Motor neuron (in vitro differentiated cells): ENCODE results near the gene USP27X. TPM values are rescaled to one million over a fixed set of nuclear protein-coding genes. Genes with fewer than 3 reads are reported as not detected.

ENCODE experiments used
- ATAC-seq, 8 experiments: fragments of 200-7000 bp; cut with Tn5 transposase; replicated peaks in 6 of 8; 2 replicates each; pipeline ENCODE4 v1.8.0; 2021; ENCODE audit warnings: mild to moderate bottlenecking in 8 of 8, moderate library complexity in 8 of 8
- H3K27ac ChIP-seq, 2 donors: fragments of 250-450 bp; sonication (Bioruptor Pico); 2 replicates each; pipeline ENCODE4 v1.9.0; 2021; ENCODE audit warnings: antibody characterized with exemption in 2 of 2, mild to moderate bottlenecking in 2 of 2, moderate library complexity in 1 of 2
- H3K4me1 ChIP-seq, 2 donors: fragments of 250-450 bp; sonication (Bioruptor Pico); replicated peaks in 1 of 2; 2 replicates each; pipeline ENCODE4 v1.6.1; 2021; ENCODE audit warnings: antibody characterized with exemption in 2 of 2, mild to moderate bottlenecking in 2 of 2, moderate library complexity in 1 of 2
- H3K4me3 ChIP-seq, 5 donors: fragments of 250-450 bp; sonication (Bioruptor Pico); 2 replicates each; pipeline ENCODE4 v1.9.0; 2021; ENCODE audit warnings: antibody characterized with exemption in 5 of 5, mild to moderate bottlenecking in 5 of 5, moderate library complexity in 4 of 5
- WGBS, 10 experiments: fragments of 450-650 bp; shearing (Covaris generic); methylation state at CpG; one replicate each; pipeline ENCODE4 v1.0.0; 2022; 5-methylcytosine and 5-hydroxymethylcytosine counted together
- in situ Hi-C, 9 experiments: fragments of 400-800 bp; cut with MboI; loops; one replicate each; pipeline ENCODE4 v1.15.0; 2021; ENCODE audit warnings: low sequenced_read_pairs in 9 of 9, low pct_unique_long_range_greater_than_20kb in 2 of 9; ENCODE audit not compliant: unreplicated experiment in 9 of 9
- total RNA-seq, 8 experiments: library from RNA; unstranded; fragments of 300-600 nt; gene quantifications; 2 replicates each; pipeline versions ENCODE4 v1.2.3 to v1.2.4, GENCODE V29; 2022

Gene USP27X
- total RNA-seq, 8 experiments from 2014 or later, result 1.2 to 8.0 (median 7.0) TPM

DNA sequence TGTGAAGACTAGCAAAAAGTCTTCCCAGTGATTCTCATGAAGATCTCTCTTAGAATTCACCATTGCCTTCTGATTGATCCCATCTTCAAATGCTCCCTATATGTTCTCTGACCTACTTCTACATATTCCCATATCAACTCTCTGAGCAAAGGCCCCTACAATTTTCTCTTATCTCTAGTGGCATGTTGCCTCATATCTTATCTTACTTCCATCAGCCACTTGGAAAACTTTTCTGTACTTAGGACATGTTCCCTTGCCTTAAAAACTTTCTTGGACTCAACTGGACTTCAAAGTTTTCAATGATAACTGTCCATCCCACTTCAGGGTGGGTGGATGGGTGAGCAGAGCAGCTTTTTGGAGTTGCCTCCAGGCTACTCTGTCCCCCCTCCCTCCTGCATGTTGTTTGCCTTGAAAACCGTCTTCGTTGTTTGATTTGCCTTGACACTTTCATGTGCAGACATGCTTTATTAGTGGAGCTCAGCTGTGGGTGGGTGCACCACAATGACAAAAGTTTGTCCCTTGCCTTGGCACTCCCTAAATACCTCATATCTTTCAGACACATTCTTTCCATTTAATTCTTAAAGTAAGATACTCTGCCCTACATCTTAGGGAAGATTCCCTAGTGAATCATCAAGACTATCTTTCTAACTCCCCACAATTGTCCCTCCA, 18.3 kb upstream of the USP27X start:
- H3K27ac ChIP-seq, result no peak overlapping the region
- WGBS, 10 experiments, result 0 to 40% (median 0%) methylated on average over 1 to 2 of the region's 2 CpGs; no CpG with 5 or more reads in 7 of the 10 experiments
- ATAC-seq, result no peak
- in situ Hi-C loops, result loop anchor here in 1 of 9 experiments (25.0 kb wide), 1 partner anchor 99 kb away; no protein-coding TSS in a partner anchor
- no peak overlapping the region for H3K4me3 ChIP-seq
- no peaks in the 10 kb centered on the region for H3K4me1 ChIP-seq

DNA sequence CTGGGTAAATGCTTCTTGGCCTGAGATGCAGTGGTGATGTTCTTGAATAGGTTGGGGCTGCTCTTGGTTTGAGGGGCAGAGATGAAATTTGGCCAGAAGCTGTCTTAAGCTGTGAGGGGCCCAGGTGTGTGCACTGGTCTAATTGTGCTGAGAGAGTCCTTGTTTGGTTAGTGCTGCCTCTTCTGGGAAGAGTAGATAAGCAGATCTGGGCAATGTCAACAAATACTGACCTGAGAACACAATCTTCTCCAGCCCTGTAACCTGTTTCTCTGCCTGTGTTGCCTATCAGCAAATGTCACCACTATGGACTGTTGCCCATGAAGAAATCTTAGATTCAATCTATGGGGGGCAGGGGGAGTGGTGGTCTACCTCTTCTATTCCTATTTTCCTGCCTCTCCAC, 17.2 kb upstream of the USP27X start:
- Histone ChIP-seq H3K4me3 (no peak overlapping the region), H3K4me1 (no peaks in the 10 kb centered on the region), H3K27ac (no peak overlapping the region)
- no peak for ATAC-seq
- in situ Hi-C loops, result loop anchor here in 1 of 9 experiments (25.0 kb wide), 1 partner anchor 100 kb away; no protein-coding TSS in a partner anchor

DNA sequence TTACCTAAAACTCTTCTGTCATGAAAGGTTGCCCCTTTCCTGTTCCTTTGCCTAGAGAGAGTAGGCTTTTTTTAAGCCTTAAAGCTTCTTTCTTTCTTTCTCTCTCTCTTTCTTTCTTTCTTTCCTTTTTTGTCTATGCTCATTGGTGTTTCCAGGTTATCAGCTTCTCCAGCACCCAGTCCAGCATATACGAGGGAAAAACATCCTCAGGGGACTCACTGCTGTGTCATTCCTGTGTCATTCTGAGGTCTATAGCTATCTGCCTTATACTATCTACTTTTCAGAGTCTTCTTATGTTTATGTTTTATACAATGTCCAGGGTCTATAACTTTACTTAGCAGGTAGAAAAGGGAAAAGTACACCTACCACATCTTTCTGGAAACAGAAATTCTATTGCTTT, 10.5 kb upstream of the USP27X start:
- no peak for ATAC-seq
- 0 to 80% (median 35%) methylated on average over 1 of the region's 1 CpG; no CpG with 5 or more reads in 6 of the 10 experiments for WGBS, 10 experiments
- no peak overlapping the region for H3K27ac ChIP-seq
- no peak overlapping the region for H3K4me3 ChIP-seq
- in situ Hi-C loops, result loop anchor here in 1 of 9 experiments (25.0 kb wide), 1 partner anchor 106 kb away; no protein-coding TSS in a partner anchor
- no peaks in the 10 kb centered on the region for H3K4me1 ChIP-seq

DNA sequence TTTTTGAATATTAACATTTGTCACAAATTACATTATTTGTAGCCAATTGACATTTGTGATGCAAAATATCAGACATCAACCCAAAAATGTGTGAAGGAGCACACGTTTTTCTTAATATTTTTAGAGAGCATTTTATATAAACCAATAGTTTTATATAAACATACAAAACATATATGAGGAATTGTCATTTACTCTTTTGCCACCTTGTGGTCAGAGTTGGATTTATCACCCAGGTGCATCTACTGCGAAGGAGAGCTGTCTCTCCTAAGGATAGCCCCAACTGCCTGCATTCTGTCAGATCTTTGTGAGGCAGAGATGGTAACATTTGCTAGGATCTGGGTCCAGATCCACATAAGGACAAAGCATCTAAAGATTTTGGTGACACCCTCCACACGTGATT, 2.5 kb upstream of the USP27X start:
- WGBS, 10 experiments, result 0 to 55% (median 40%) methylated on average over 1 to 3 of the region's 3 CpGs; no CpG with 5 or more reads in 3 of the 10 experiments
- H3K27ac ChIP-seq, result no peak overlapping the region
- no peak overlapping the region for H3K4me3 ChIP-seq
- in situ Hi-C loops, result no loop called here
- H3K4me1 ChIP-seq, result peaks cover 21 to 28% of the 10 kb centered on the region in 2 donors
- no peak for ATAC-seq

DNA sequence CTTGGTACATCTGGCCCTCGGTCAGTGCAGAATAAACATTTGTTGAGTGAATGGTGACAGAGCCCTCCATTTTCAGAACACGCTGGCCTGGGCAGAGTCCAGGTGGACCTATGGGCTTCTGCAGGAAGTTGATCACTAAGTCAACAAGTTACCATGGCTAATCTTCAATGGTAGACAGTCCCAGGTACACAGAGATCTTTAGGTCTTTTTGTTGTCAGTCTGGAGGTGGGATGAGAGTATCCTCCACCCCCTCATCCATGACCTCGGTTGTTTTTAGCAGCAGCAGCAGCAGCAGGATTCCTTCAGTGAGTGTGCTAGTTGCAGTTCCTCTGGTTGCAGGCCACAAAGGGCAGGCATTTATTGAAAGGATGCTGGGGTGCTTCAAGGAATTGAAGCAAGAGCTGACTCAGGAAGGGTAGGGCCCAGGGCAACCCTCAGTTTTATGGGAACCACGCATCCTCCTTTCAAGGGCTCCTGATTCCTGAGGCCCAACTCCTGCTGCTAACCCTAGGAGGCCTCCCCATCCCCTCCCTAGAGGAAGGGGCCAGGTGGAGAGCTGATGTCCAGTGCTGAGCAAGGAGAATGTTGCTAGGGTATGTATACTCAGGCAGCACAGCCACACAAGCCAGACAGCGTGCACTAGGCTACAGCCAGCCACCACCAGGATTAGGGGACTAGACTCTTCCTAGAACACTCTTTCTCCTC, 1.7 kb upstream of the USP27X start:
- H3K4me3 ChIP-seq, result no peak overlapping the region
- H3K4me1 ChIP-seq, result peaks cover 21 to 31% of the 10 kb centered on the region in 2 donors
- in situ Hi-C loops, result no loop called here
- 40 to 67% (median 59%) methylated on average over 1 to 2 of the region's 5 CpGs; no CpG with 5 or more reads in 7 of the 10 experiments for WGBS, 10 experiments
- H3K27ac ChIP-seq, result peak overlapping the region in 1 of 2 donors; percentile 30
- ATAC-seq, result no peak

DNA sequence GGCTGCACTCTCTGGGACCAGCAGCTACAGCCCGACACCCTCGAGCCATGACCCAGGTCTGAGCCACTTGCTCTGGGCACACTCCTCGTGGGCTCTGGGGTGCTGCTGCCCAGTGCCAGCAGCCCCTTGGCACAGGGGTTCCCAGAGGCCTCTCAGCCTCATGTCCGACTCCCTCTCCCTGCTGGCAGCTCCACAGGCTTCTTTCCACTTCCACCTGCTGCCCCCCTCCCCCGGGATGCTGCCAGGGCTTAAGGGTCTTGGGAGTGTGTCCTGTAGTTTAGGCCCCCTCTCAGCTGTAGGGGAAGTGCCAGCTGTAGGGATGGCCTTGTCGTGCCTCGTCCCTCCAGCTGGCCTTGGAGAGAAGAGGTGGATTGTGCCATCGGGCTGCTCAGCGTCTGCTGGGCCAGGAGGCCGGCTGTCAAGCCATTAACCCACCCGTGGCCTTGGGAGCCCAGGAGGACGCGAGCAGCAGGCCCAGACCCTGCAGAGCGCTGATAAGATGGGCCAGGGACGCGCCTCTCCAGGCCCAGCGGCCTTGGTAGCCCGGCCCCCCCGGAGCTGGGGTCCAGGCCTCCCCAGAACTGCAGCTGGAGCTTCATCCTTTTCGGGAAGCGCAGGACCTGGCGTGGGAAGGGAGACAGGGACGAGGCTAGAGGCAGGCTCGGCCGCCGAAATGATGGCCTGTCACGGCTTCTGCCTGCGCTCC, 1.0 kb upstream of the USP27X start:
- peaks cover 21 to 35% of the 10 kb centered on the region in 2 donors for H3K4me1 ChIP-seq
- in situ Hi-C loops, result no loop called here
- peak overlapping the region; percentile 84 to 93 for H3K27ac ChIP-seq
- WGBS, 10 experiments, result 0 to 100% methylated on average over 1 of the region's 28 CpGs; no CpG with 5 or more reads in 8 of the 10 experiments
- peak overlapping the region; percentile 49 to 88 (median 59) for H3K4me3 ChIP-seq
- peak in 6 of 8 experiments; percentile 5 to 25 (median 14) for ATAC-seq

DNA sequence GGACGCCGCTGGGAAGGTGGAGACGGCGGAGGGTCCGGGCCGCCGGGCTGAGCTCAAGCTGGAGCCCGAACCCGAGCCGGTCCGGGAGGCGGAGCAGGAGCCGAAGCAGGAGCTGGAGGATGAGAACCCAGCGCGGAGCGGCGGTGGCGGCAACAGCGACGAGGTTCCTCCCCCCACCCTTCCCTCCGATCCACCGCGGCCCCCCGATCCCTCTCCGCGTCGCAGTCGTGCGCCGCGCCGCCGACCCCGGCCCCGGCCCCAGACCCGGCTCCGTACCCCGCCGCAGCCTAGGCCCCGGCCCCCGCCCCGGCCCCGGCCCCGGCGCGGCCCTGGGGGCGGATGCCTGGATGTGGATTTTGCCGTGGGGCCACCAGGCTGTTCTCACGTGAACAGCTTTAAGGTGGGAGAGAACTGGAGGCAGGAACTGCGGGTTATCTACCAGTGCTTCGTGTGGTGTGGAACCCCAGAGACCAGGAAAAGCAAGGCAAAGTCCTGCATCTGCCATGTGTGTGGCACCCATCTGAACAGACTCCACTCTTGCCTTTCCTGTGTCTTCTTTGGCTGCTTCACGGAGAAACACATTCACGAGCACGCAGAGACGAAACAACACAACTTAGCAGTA, 483 bp downstream of the USP27X start:
- H3K4me1 ChIP-seq, result peaks cover 21 to 35% of the 10 kb centered on the region in 2 donors
- peak in 7 of 8 experiments; percentile 9 to 28 (median 13) for ATAC-seq
- in situ Hi-C loops, result no loop called here
- peak overlapping the region; percentile 73 to 93 for H3K27ac ChIP-seq
- WGBS, 10 experiments, result 59% methylated on average over 4 of the region's 55 CpGs; no CpG with 5 or more reads in 9 of the 10 experiments
- H3K4me3 ChIP-seq, result peak overlapping the region; percentile 49 to 88 (median 59)

DNA sequence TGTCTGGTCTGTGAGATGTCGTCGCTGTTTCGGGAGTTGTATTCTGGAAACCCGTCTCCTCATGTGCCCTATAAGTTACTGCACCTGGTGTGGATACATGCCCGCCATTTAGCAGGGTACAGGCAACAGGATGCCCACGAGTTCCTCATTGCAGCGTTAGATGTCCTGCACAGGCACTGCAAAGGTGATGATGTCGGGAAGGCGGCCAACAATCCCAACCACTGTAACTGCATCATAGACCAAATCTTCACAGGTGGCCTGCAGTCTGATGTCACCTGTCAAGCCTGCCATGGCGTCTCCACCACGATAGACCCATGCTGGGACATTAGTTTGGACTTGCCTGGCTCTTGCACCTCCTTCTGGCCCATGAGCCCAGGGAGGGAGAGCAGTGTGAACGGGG, 1.4 kb downstream of the USP27X start:
- no peak for ATAC-seq
- in situ Hi-C loops, result no loop called here
- Histone ChIP-seq H3K4me1 (peaks cover 21 to 35% of the 10 kb centered on the region in 2 donors), H3K4me3 (peak overlapping the region in 4 of 5 donors; percentile 49 to 88 (median 62)), H3K27ac (no peak overlapping the region)
- 25 to 100% (median 33%) methylated on average over 2 to 3 of the region's 12 CpGs; no CpG with 5 or more reads in 7 of the 10 experiments for WGBS, 10 experiments

DNA sequence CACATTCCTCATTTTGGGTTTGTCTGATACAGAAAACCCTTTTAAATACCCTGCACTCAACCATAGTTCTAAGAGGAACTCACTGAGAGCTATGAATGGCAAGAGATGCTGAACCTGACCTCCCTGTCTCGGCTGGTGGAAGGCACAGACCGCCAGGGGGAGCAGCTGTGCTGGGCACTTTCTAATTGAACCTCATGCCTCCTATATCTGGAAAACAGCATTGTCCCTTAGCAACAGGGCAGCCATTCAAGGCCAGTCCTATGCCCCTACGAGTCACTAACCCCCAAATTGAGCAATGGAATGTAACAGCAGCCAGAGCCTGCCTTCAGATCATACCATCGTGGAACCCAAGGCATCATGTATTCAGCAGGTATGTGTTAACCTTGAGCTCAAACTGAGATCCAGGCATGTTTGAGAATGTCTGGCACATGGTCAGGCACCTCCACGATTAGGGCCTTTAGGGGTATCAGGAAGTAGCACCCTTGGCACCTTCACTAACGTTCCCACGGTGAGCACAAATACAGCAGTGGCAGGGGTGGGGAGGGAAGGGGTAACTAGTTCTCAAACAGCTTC, 5.1 kb downstream of the USP27X start:
- peak in 4 of 8 experiments; percentile 34 to 56 (median 44) for ATAC-seq
- H3K27ac ChIP-seq, result no peak overlapping the region
- 0 to 10% (median 7%) methylated on average over 2 of the region's 7 CpGs; no CpG with 5 or more reads in 7 of the 10 experiments for WGBS, 10 experiments
- peaks cover 7 to 18% of the 10 kb centered on the region in 2 donors for H3K4me1 ChIP-seq
- H3K4me3 ChIP-seq, result no peak overlapping the region
- in situ Hi-C loops, result no loop called here

DNA sequence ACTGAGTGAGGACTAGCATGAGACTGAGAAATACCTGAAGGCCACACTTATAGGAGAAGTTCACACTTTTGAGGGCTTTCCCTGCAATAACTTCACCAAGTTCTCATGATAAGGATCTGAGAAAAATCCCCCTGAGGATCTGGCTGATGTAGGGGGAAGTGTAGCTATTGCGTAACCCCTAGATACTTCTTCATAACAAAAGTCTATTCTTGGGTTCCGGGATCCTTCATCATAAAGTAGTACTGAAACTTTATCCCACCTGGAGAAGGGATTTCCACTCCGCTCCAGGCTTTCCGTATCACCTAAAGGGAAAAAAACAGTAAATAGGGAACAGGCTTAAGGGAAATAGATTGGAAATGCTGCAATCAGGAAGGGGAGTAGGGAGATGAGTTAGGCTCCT, 13.3 kb downstream of the USP27X start:
- H3K27ac ChIP-seq, result no peak overlapping the region
- no peak overlapping the region for H3K4me3 ChIP-seq
- in situ Hi-C loops, result no loop called here
- 42 to 100% (median 63%) methylated on average over 1 to 4 of the region's 4 CpGs; no CpG with 5 or more reads in 5 of the 10 experiments for WGBS, 10 experiments
- ATAC-seq, result no peak
- H3K4me1 ChIP-seq, result no peaks in the 10 kb centered on the region

DNA sequence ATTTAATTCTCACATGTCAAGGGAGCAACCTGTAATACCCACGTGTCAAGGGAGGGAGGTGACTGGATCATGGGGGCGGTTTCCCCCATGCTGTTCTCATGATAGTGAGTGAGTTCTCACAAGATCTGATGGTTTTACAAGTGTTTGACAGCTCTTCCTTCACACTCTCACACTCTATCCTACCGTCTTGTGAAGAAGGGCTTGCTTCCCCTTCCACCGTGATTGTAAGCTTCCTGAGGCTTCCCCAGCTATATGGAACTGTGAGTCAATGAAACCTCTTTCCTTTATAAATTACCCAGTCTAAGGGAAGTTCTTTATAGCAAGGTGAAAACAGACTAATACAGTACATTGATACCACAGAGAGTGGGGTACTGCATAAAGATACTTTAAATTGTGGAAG, 17.7 kb downstream of the USP27X start:
- Histone ChIP-seq H3K27ac (no peak overlapping the region), H3K4me1 (no peaks in the 10 kb centered on the region), H3K4me3 (no peak overlapping the region)
- ATAC-seq, result no peak
- in situ Hi-C loops, result no loop called here
- 0 to 64% (median 0%) methylated on average over 2 of the region's 4 CpGs; no CpG with 5 or more reads in 7 of the 10 experiments for whole genome bisulfite sequencing, 10 experiments

DNA sequence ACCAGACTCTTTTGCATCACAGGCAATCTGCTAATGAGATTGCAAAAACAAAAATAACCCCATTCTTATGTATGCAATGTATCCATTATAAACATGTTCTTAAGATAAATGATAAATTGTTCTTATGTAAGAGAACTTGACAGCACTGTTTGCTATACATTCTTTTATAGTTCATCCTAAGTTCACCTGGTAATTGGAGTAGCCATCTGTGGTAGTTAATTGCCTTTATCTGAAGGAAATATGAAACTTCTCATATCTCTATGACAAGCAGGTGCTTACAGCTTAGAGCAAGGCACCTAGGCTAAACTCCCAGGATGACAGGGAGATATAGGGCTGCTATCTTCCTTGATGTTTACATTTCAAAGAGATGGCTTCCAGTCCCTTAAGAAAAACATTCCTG, 21.8 kb downstream of the USP27X start:
- in situ Hi-C loops, result loop anchor here in 1 of 9 experiments (25.0 kb wide), 1 partner anchor 186 kb away; no protein-coding TSS in a partner anchor
- Histone ChIP-seq H3K27ac (no peak overlapping the region), H3K4me3 (no peak overlapping the region), H3K4me1 (no peaks in the 10 kb centered on the region)
- no peak for ATAC-seq
